GM21423 (cell line): ENCODE results near the gene LRPAP1.

Experiments used
- ATAC-seq: cut with Tn5 transposase; IDR thresholded peaks from one replicate; pipeline ENCODE4 v1.9.1; 2021; ENCODE audit warnings: mild to moderate bottlenecking, moderate library complexity; ENCODE audit not compliant: unreplicated experiment

The LRPAP1 gene

GRCh38 chr4:3533423-3533820 is 1.2 kb upstream of the LRPAP1 start:
- ATAC-seq, result no peak

DNA sequence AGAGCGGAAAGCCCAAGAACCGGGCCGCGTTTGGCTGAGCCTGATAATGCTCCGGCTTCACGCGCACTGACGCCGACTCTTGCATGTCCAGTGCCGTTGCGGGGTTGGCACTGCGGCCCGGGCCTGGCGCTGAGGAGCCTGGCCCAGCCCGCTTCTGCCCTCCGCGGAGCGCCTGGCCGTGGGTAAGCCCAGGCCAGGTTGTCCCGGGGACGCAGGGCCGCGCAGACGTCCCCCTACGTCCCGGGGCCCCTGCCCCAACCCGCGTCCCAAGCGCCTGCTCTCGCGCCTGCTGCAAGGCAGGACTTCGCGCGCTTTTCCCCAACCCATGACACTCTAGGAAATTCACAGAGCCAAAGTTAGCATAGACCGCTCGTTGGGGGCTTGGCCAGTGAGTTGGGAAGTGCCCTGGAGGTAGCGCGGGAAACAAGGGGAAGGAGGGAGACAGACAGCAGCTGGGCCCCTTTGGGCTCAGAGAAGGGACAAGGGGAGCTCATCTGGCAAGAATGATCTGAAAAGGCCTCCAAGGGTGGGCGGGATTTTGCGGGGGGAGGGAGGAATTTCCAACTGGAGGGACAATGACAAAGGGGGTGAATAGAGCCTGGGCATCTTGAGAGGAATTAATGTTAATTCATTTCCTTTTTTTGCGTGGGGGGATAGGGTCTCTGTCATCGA is 665 bp upstream of the LRPAP1 start:
- ATAC-seq, result no peak

DNA sequence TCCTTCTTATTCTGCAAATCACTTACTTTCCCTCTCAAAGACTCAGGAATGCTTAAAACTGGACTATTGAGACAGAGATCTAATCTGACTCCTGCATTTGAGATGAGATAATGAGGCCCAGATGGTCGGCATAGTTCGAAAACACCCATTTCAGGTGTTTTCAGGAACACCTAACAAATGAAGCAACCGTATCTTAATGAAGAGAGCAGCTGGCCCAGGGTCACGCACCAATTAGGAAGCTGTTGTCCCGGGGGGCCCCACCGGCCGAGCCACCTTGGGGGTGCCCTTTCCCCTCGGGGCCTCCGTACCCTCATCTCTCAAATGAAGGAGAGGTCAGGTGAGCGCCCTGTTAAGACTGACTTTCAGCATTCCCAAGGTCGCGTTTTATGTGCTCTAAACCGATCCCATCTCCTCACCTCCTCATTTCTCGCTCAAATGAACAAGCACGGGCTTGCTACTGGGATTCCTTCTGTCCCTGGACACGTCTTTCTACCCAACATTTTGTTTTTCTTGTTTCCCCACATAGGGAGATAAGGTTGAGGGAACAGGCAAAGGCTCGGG is 824 bp downstream of the LRPAP1 start:
- ATAC-seq, result no peak

- ATAC-seq, result no peak
Measured at GRCh38 chr4:3530663-3531254, 1.5 kb downstream of the LRPAP1 start.

DNA sequence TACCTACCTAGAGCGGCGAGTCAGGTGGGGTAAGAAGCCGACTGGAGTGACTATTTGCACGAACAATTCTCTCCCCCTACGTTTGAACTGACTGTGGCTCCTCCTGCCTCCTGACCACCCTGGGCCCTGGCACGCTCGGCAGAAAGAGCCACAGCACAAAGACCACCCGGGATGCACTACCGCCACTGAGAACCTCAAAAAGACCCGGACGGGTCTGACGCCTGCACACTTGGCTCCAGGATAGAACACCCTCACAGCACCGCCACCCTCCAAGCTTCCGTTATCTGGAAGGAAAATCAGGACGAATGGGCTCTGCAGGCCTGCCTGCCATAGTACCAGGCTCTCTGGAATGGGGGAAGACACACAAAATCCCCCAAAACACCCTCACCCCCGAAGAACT is 2.2 kb downstream of the LRPAP1 start:
- no peak for ATAC-seq

GRCh38 chr4:3529363-3529762 is 2.9 kb downstream of the LRPAP1 start:
- no peak for ATAC-seq

- ATAC-seq, result no peak
Measured at GRCh38 chr4:3527914-3528876, 4.0 kb downstream of the LRPAP1 start.

- ATAC-seq, result no peak
Measured at GRCh38 chr4:3527101-3527913, 4.9 kb downstream of the LRPAP1 start.

- ATAC-seq, result no peak
Measured at GRCh38 chr4:3526456-3526855, 5.8 kb downstream of the LRPAP1 start.

DNA sequence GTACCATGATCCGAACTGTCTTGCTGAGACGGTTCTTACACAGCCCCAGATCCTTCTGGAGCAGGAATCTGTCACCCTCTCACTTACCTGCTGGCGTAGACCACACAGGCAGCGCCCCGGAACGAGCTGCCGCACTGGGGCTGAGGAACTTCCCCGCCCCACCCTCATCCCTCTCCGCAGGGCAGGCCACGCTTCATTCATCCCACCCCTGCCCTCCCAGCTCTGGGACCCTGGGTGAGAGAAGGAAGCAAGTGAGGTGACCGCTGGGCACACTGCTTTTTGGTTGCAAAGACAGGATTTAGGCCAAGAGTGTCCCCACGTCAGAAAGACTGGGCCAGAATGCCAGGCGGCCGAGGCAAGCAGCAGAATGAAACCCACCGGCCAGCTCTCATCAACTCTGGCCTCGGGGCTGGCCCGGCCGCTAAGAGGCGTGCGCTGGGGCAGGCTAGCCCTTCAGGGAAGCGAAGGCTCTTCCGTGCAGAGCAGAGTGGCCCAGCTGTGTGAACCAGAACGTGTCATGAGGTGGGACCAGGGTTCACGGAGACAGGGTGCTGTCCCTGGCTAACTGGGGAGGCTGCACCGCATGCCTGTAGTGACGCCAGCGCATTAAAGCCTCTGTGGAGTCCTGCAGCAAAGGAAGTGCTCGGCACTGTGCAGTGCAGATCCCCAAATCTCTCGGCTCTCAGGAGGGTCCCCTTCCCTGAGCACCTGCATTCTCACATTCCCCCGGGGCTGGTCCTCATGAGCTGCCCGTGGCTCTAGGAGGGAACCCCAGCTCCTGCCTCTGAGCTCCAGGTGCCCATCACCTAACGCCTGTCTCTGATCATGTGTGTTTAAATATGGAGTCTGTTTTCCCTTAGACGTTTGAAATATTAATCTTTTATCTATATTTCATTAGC is 6.4 kb downstream of the LRPAP1 start:
- no peak for ATAC-seq

- no peak for ATAC-seq
Measured at GRCh38 chr4:3524920-3525319, 7.3 kb downstream of the LRPAP1 start.

GRCh38 chr4:3524349-3524748 is 7.9 kb downstream of the LRPAP1 start:
- ATAC-seq, result no peak

DNA sequence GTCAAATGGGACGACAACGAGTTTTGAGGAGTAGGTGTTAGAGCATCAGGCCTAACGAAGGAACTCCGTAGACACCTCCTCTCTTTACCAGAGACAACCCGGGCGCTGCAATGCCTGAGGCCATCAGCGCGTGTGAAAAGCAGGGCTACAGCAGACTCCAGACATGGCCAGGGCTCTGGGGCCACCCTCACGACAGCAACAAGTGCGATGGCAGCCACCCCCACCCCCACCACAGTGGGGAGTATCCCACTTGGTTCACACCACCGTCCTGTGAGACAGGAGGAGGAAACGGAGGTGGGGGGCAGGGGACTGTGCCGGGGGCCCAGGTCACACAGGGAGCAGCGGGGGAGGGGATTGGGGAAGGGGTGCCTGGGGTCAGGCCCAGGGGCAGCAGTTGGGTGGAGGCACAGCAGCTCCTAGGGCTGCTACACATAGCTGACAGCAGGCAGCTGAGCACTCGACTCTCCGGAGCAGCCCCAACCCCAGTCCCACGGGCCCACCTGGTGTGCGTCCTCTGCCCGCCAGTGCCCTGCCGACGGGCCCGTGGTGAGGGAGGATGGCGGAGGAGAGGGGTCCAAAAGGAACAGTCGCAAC is 8.5 kb downstream of the LRPAP1 start:
- ATAC-seq, result no peak

- ATAC-seq, result no peak
Measured at GRCh38 chr4:3523146-3523627, 9.0 kb downstream of the LRPAP1 start.

- no peak for ATAC-seq
Measured at GRCh38 chr4:3522651-3523050, 9.6 kb downstream of the LRPAP1 start.

GRCh38 chr4:3522326-3522640 is 9.9 kb downstream of the LRPAP1 start:
- ATAC-seq, result no peak

DNA sequence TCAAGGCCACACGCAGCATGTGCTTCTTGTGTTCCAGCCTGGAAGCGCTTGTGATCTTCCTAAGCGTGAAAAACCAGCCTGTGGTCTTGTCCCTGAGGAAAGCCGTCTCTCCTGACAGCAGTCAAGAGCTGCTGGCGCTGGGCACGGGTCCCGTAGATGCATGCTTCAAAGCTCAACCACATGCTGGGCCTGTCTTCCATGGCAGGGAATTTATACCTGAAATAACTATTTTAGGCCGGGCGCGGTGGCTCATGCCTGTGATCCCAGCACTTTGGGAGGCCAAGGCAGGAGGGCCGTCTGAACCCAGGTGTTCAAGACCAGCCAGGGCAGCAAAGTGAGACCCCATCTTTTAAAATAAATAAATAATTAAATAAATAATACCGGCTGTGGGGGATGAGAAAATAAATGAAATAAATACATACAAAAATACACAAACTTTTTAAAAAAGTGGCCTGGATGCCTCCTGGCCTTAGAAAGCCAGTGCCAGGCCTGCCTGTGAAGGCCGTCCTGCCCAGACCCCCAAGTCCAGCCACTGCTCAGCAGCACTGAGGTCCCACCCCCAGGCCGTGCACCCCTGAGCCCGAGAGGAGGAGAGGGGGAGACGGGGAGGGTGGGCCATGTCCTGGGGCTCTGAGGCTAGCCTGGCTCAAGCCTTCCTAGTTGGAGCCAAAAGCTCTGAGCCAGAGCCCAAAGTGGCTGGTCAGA is 10.4 kb downstream of the LRPAP1 start:
- ATAC-seq, result no peak

DNA sequence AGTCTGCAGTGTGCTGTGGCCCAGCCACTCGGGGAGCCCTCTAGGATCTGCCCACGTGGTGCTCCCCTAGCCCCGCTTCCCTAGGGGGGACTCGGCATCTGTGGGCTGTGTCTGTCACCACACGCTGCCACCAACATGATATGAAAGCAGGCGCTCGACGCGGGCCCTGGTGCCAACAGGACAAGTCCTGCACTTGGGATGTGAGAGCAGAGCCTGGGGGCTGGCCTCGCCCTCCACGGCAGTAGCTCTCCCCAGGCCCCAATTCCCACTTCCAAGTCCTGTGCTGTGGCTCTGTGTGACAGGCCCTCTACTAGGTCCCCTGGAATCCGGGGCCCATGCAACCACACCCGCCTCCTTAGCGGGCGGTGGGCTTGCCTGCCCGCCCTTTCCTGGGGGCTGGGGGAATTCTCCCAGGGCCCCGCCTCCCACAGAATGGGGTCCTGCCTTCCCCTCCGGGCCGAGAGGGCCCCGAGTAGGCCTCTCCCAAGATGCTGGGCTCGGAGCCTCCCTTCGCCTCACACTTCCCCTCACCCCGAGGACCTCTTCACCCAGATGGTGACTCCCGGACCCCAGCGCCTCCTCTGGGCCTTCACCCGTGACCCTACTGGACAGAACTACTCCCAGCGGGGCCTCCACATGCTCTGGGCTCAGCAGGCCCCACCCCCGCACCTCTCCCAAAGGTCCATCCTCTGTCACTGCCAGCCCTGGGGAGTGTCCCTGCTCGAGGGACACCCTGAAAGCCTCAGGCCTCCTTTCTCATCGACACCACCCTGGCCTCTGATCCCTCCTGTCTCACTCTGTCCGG is 11.2 kb downstream of the LRPAP1 start:
- ATAC-seq, result no peak
